Esophagus muscularis mucosa (tissue), 4 donors: ENCODE results near the gene RHBDD2. TPM values are rescaled to one million over a fixed set of nuclear protein-coding genes. Genes with fewer than 3 reads are reported as not detected.
A peak's percentile ranks its signal among the peaks of the same experiment; 100 is the strongest.
"Not testable (repeated sequence)": the region's sequence is repeated elsewhere in the genome, so short reads cannot be mapped to it uniquely, and the experiment has no call there.

Experiments
- DNase-seq: peaks from one replicate; pipeline ENCODE4 v3.0.0-alpha.2; 2017; ENCODE audit errors: extremely low spot score
- H3K27ac ChIP-seq, 4 donors: fragments of 200-600 bp; sonication (generic); replicated peaks in 1 of 4; 1 replicate in 3 of 4; 2 replicates in 1 of 4; pipeline ENCODE4 v1.5.1; 2016 to 2019; ENCODE audit warnings: mild to moderate bottlenecking in 1 of 4
- H3K27me3 ChIP-seq, 4 donors: fragments of 200-600 bp; sonication (generic); one replicate each; pipeline versions ENCODE4 v1.5.1 to v1.6.0; 2016 to 2019
- H3K36me3 ChIP-seq, 4 donors: fragments of 200-600 bp; sonication (generic); one replicate each; pipeline ENCODE4 v1.5.1; 2016 to 2019
- H3K4me1 ChIP-seq, 4 donors: fragments of 200-600 bp; sonication (generic); one replicate each; pipeline ENCODE4 v1.5.1; 2016 to 2019
- H3K4me3 ChIP-seq, 4 donors: fragments of 200-600 bp; sonication (generic); 1 replicate in 2 of 4; 2 replicates in 2 of 4; pipeline ENCODE4 v1.5.1; 2016 to 2019; ENCODE audit warnings: mild to moderate bottlenecking in 4 of 4, moderate library complexity in 1 of 4
- H3K9me3 ChIP-seq, 4 donors: fragments of 200-600 bp; sonication (generic); 1 replicate in 3 of 4; 2 replicates in 1 of 4; pipeline ENCODE4 v1.5.1; 2016 to 2019
- EP300 ChIP-seq: sonication (generic); formaldehyde crosslinking; IDR thresholded peaks from one replicate; pipeline ENCODE4 v1.6.1; 2017; ENCODE audit warnings: antibody characterized with exemption
- POLR2A ChIP-seq: fragments of 450-650 bp; IDR thresholded peaks from one replicate; pipeline ENCODE4 v1.6.1; 2017; ENCODE audit warnings: antibody characterized with exemption, moderate library complexity, mild to moderate bottlenecking, low read depth
- POLR2AphosphoS5 ChIP-seq, 2 donors: sonication (generic); formaldehyde crosslinking; IDR thresholded peaks; one replicate each; pipeline ENCODE4 v1.6.1; 2017; ENCODE audit warnings: antibody characterized with exemption in 2 of 2
- WGBS: methylation state at CpG from one replicate; pipeline ENCODE4 v1.1.5; 2018; 5-methylcytosine and 5-hydroxymethylcytosine counted together
- intact Hi-C: fragments of 100-400 bp; cut with DNase I; formaldehyde crosslinking; loops from one replicate; pipeline ENCODE4 v1.15.1; 2023
- total RNA-seq, 4 donors: library from RNA; depleted of rRNA; stranded (reverse); fragments of >200 nt; gene quantifications; one replicate each; pipeline versions ENCODE4 v1.1.0 to v1.2.1, GENCODE V29; 2016
- TF ChIP-seq, protein P1 (sequence below), 3 experiments: fragments of 200-600 bp in 2 of 3; fragments of 450-650 bp in 1 of 3; sonication (generic) in 2 of 3; IDR thresholded peaks; one replicate each; pipeline ENCODE4 v1.5.1; 2017 to 2019; ENCODE audit warnings: antibody characterized with exemption in 3 of 3, mild to moderate bottlenecking in 2 of 3, moderate library complexity in 1 of 3

Gene RHBDD2
- total RNA-seq, 4 donors from 2014 or later, result 19.1 to 40.2 (median 32.6) TPM

DNA sequence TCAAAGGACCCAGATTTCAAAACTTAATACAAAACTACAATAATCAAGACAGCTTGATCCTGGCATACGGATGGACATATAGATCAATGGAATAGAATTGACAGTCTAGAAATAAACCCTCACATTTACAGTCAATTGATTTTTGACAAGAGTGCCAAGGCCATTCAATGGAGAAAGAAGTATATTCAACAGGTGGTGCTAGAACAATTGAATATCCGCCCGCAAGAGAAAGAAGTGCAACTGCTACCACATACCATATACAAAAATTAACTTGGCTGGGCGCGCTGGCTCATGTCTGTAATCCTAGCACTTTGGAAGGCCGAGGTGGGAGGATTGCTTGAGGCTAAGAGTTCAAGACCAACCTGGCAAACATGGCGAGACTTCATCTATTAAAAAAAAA, 42.0 kb upstream of the RHBDD2 start:
- DNase-seq, result no peak
- H3K27me3 ChIP-seq, result no peaks in the 10 kb centered on the region
- no peak overlapping the region for H3K4me3 ChIP-seq
- H3K4me1 ChIP-seq, result no peaks in the 10 kb centered on the region
- no peaks in the 10 kb centered on the region for H3K36me3 ChIP-seq
- 94% methylated on average over 7 of the region's 7 CpGs for WGBS
- no peak overlapping the region for H3K27ac ChIP-seq
- no peaks in the 10 kb centered on the region for H3K9me3 ChIP-seq
- TF ChIP-seq POLR2A (no peak), EP300 (no peak), POLR2AphosphoS5 (IDR thresholded peaks at IDR 0.05) (no peak)
- TF ChIP-seq, protein P1, sequence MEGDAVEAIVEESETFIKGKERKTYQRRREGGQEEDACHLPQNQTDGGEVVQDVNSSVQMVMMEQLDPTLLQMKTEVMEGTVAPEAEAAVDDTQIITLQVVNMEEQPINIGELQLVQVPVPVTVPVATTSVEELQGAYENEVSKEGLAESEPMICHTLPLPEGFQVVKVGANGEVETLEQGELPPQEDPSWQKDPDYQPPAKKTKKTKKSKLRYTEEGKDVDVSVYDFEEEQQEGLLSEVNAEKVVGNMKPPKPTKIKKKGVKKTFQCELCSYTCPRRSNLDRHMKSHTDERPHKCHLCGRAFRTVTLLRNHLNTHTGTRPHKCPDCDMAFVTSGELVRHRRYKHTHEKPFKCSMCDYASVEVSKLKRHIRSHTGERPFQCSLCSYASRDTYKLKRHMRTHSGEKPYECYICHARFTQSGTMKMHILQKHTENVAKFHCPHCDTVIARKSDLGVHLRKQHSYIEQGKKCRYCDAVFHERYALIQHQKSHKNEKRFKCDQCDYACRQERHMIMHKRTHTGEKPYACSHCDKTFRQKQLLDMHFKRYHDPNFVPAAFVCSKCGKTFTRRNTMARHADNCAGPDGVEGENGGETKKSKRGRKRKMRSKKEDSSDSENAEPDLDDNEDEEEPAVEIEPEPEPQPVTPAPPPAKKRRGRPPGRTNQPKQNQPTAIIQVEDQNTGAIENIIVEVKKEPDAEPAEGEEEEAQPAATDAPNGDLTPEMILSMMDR (IDR thresholded peaks at IDR 0.05), result no peak
- intact Hi-C loops, result no loop called here

DNA sequence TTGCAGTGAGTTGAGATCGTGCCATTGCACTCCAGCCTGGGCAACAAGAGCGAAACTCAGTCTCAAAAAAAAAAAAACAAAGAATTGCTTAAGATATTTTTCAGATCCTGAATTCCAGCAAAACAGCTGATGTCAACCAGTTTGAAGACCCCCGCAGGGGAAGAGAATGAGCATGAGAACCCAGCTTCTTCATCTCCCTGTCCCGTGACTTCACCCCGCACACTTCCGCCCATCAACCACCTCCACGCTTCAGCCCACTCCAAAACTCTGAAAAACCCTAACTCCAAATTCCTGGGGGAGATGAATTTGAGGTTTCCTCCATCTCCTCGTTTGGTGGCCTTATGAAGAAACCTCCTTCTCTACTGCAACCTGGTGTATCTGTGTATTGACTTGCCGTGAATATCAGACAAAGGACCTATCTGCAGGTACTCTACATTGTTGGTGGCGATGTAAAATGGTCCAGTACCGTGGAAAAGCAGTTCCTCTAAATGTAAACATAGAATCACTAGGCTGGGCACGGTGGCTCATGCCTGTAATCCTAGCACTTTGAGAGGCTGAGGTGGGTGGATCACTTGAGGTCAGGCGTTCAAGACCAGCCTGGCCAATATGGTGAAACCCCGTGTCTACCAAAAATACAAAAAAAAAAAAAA, 40.4 kb upstream of the RHBDD2 start:
- DNase-seq, intact Hi-C loops, H3K27me3 ChIP-seq, H3K36me3 ChIP-seq, H3K27ac ChIP-seq, H3K9me3 ChIP-seq, H3K4me3 ChIP-seq: not testable (repeated sequence)
- H3K4me1 ChIP-seq, result peaks cover 0 to 14% (median 10%) of the 10 kb centered on the region in 4 donors
- 82% methylated on average over 14 of the region's 14 CpGs for WGBS

DNA sequence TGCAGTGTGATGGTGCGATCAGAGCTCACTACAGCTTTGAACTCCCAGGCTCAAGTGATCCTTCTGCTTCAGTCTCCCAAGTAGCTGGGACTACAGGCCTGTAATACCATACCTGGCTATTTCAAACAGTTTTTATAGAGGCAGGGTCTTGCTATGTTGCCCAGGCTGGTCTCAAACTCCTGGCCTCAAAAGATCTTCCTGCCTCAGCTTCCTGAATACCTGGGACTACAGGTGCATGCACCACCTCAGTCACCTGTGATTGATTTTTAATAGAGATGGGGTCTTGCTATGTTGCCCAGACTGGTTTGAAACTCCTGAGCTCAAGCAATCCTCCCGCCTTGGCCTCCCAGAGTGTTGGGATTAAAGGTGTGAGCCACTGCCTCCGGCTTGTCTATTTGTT, 38.8 kb upstream of the RHBDD2 start:
- Histone ChIP-seq H3K9me3 (no peaks in the 10 kb centered on the region), H3K27ac (no peak overlapping the region), H3K4me3 (no peak overlapping the region), H3K4me1 (peaks cover 0 to 14% (median 10%) of the 10 kb centered on the region in 4 donors), H3K27me3 (no peaks in the 10 kb centered on the region), H3K36me3 (no peaks in the 10 kb centered on the region)
- intact Hi-C loops, result no loop called here
- TF ChIP-seq EP300, result no peak
- no peak for TF ChIP-seq POLR2AphosphoS5 (IDR thresholded peaks at IDR 0.05)
- TF ChIP-seq, protein P1 (IDR thresholded peaks at IDR 0.05), result no peak
- no peak for TF ChIP-seq POLR2A
- DNase-seq, result no peak
- 90% methylated on average over 3 of the region's 3 CpGs for WGBS

DNA sequence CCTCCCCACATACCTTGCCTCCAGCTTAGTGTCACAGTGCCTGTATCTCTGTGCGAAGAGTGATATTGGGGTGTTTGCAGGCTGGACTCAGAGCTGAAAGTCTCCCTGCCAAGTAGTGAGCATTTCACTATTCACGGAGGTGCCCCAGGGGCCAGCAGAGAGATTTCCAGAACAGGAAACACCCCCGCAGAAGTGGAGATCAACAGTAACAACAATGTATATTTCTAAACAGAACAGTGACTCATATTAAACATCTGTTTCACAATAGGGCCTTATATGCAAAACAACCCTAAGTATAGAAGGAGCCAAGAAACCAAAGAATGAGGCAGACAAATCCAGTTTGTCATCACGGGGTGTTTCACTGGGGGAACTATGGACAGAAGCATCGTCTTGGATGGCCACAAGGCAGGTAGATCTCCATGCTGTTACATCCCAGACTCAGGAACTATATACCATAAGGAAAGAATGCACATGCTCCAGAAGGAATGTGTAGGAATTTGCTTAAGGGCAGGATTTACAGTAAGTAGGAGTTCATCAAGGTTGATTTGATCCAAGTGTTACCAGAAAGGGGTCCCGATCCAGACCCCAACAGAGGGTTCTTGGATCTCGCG, 35.9 kb upstream of the RHBDD2 start:
- H3K4me1 ChIP-seq, result peaks cover 0 to 14% (median 10%) of the 10 kb centered on the region in 4 donors
- no peak for DNase-seq
- H3K4me3 ChIP-seq, result no peak overlapping the region
- intact Hi-C loops, result no loop called here
- H3K9me3 ChIP-seq, result no peaks in the 10 kb centered on the region
- WGBS, result 47% methylated on average over 8 of the region's 8 CpGs
- H3K27ac ChIP-seq, result peak overlapping the region in 2 of 4 donors; percentile 35 to 42
- TF ChIP-seq, protein P1 (IDR thresholded peaks at IDR 0.05), result no peak
- no peak for TF ChIP-seq POLR2A
- TF ChIP-seq EP300, result no peak
- TF ChIP-seq POLR2AphosphoS5 (IDR thresholded peaks at IDR 0.05), result no peak
- no peaks in the 10 kb centered on the region for H3K36me3 ChIP-seq
- H3K27me3 ChIP-seq, result no peaks in the 10 kb centered on the region

DNA sequence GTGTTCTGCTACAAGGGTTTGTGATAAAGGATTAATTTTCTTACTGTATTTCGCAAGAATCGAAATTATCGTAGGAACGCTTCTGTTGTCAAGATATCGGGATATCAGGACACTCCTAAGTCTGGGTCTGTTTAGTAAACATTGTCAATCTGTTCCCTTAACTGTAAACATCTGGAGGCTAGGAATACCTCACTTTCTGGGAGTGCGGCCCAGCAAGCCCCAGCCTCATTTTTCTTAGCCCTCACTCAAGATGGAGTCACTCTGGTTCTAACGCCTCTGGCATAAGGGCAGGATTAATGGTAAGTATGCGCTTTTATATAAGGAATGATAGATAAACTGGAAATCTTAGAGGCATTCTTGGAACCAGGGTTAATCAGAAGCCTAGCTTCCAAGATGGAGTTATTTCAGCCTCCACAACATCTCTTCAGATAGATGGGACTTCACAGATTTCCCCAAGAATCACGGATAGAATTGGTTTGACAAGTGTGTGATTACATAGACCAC, 35.2 kb upstream of the RHBDD2 start:
- Histone ChIP-seq H3K9me3 (no peaks in the 10 kb centered on the region), H3K4me1 (peaks cover 0 to 14% (median 10%) of the 10 kb centered on the region in 4 donors), H3K27me3 (no peaks in the 10 kb centered on the region), H3K27ac (no peak overlapping the region), H3K4me3 (no peak overlapping the region), H3K36me3 (no peaks in the 10 kb centered on the region)
- no peak for DNase-seq
- TF ChIP-seq, protein P1 (IDR thresholded peaks at IDR 0.05), result no peak
- no peak for TF ChIP-seq POLR2AphosphoS5 (IDR thresholded peaks at IDR 0.05)
- intact Hi-C loops, result no loop called here
- WGBS, result 93% methylated on average over 9 of the region's 9 CpGs
